Naive thymus-derived CD4-positive, alpha-beta T cell (primary cell): ENCODE results near the gene ANKRD52. TPM values are rescaled to one million over a fixed set of nuclear protein-coding genes. Genes with fewer than 3 reads are reported as not detected.

ENCODE experiments used
- ATAC-seq: fragments of 150-1000 bp; cut with Tn5 transposase; 2 replicates; pipeline ENCODE4 v1.10.0; 2021; ENCODE audit warnings: mild to moderate bottlenecking, moderate library complexity
- CTCF ChIA-PET: fragments of 350-600 bp; sonication (Branson Sonifier 250); formaldehyde crosslinking; loops from one replicate; lab custom pipeline; 2021; ENCODE audit warnings: antibody characterized with exemption; lab: Charles Lee
- POLR2A ChIA-PET: fragments of 350-600 bp; sonication (Branson Sonifier 250); formaldehyde crosslinking; loops from one replicate; lab custom pipeline; 2021; ENCODE audit warnings: antibody characterized with exemption, inconsistent platforms; lab: Charles Lee
- DNase-seq, 9 donors: peaks; one replicate each; pipeline versions ENCODE4 v3.0.0 to v3.0.0-alpha.2; 2020 to 2022; ENCODE audit warnings: mixed read lengths in 1 of 9
- H3K27ac ChIP-seq: one replicate; pipeline ENCODE4 v1.7.0; 2013; ENCODE audit warnings: mild to moderate bottlenecking, low read depth, low read length, moderate library complexity
- H3K27me3 ChIP-seq, 2 donors: one replicate each; pipeline ENCODE4 v1.7.0; 2013; ENCODE audit warnings: low read length in 2 of 2, mild to moderate bottlenecking in 2 of 2, moderate library complexity in 2 of 2; ENCODE audit not compliant: control insufficient read depth in 2 of 2, insufficient read depth in 2 of 2
- H3K36me3 ChIP-seq, 3 experiments: 1 replicate in 2 of 3; 2 replicates in 1 of 3; pipeline ENCODE4 v1.7.0; 2013; ENCODE audit warnings: low read length in 3 of 3, mild to moderate bottlenecking in 3 of 3, moderate library complexity in 1 of 3; ENCODE audit not compliant: insufficient read depth in 3 of 3, control insufficient read depth in 2 of 3
- H3K4me1 ChIP-seq, 2 donors: one replicate each; pipeline ENCODE4 v1.7.0; 2013; ENCODE audit warnings: low read length in 2 of 2, mild to moderate bottlenecking in 2 of 2, moderate library complexity in 1 of 2; ENCODE audit not compliant: control insufficient read depth in 2 of 2, insufficient read depth in 2 of 2
- H3K4me3 ChIP-seq: 2 replicates; pipeline ENCODE4 v1.7.0; 2013; ENCODE audit warnings: mild to moderate bottlenecking, low read length
- H3K9me3 ChIP-seq, 3 experiments: 1 replicate in 2 of 3; 2 replicates in 1 of 3; pipeline ENCODE4 v1.7.0; 2013; ENCODE audit warnings: low read length in 3 of 3; ENCODE audit not compliant: control insufficient read depth in 2 of 3
- H3K27ac Mint-ChIP-seq, 9 donors: one replicate each; pipeline ENCODE4 v1.8.0; 2020 to 2022; ENCODE audit warnings: mixed read lengths in 9 of 9, mild to moderate bottlenecking in 8 of 9, moderate library complexity in 5 of 9, inconsistent platforms in 2 of 9
- H3K27me3 Mint-ChIP-seq, 5 donors: one replicate each; pipeline ENCODE4 v1.8.0; 2021 to 2022; ENCODE audit warnings: mixed read lengths in 5 of 5, mild to moderate bottlenecking in 1 of 5
- H3K36me3 Mint-ChIP-seq, 5 donors: one replicate each; pipeline ENCODE4 v1.8.0; 2020 to 2022; ENCODE audit warnings: mixed read lengths in 5 of 5, mild to moderate bottlenecking in 3 of 5, inconsistent platforms in 1 of 5
- H3K4me1 Mint-ChIP-seq, 7 donors: one replicate each; pipeline ENCODE4 v1.8.0; 2020 to 2022; ENCODE audit warnings: mixed read lengths in 7 of 7, mild to moderate bottlenecking in 3 of 7, inconsistent platforms in 1 of 7
- H3K4me3 Mint-ChIP-seq, 10 donors: one replicate each; pipeline ENCODE4 v1.8.0; 2020 to 2022; ENCODE audit warnings: mild to moderate bottlenecking in 10 of 10, mixed read lengths in 10 of 10, moderate library complexity in 6 of 10, inconsistent platforms in 2 of 10
- H3K9me3 Mint-ChIP-seq, 11 donors: one replicate each; pipeline ENCODE4 v1.8.0; 2020 to 2022; ENCODE audit warnings: mixed read lengths in 11 of 11, mild to moderate bottlenecking in 4 of 11, inconsistent platforms in 1 of 11, moderate library complexity in 1 of 11
- intact Hi-C, 2 donors: fragments of 100-400 bp; cut with micrococcal nuclease; formaldehyde crosslinking; loops; one replicate each; pipeline ENCODE4 v1.15.1; 2023
- polyA plus RNA-seq, 2 donors: library from polyadenylated mRNA; unstranded; fragments of 300-500 nt; fragmentation: Illumina TruSeq; gene quantifications; one replicate each; pipeline ENCODE4 v1.2.3, GENCODE V29; 2021
- total RNA-seq, 6 experiments: library from RNA in 5 of 6; stranded (reverse) in 5 of 6; gene quantifications; 1 replicate in 5 of 6; 2 replicates in 1 of 6; pipeline ENCODE4 v1.2.3 and lab custom pipeline; 2021 to 2026

ANKRD52 gene
- total and polyA plus RNA-seq, 7 experiments from 2014 or later = 5.1 to 64.4 (median 33.7) TPM

- intact Hi-C loops = loop anchor here (1.0 to 5.0 kb wide), 20 partner anchors 18 to 863 kb away; partner anchors contain the start of genes ANKRD52 (in 2 of the 2), STAT2 (in 2 of the 2), COQ10A (in 1 of the 2) and CS (in 1 of the 2)
- peaks cover 0 to 3% (median 0%) of the 10 kb centered on the region in 5 donors for H3K27me3 Mint-ChIP-seq
- H3K4me1 Mint-ChIP-seq = peaks cover 16 to 57% (median 46%) of the 10 kb centered on the region in 7 donors
- H3K27me3 ChIP-seq = no peaks in the 10 kb centered on the region
- ChIA-PET CTCF (no interaction called here), POLR2A (interaction anchor here (0.5 to 0.8 kb wide), 2 partner anchors 25 to 250 kb away, joined by 3 to 4 read pairs; partner anchors contain the start of gene RAB5B)
- peak within 1 kb of the TSS; percentile 77 to 99 (median 87) for H3K4me3 Mint-ChIP-seq
- peaks cover 0 to 9% (median 0%) of the 10 kb centered on the region in 5 donors for H3K36me3 Mint-ChIP-seq
- H3K27ac Mint-ChIP-seq = peak within 1 kb of the TSS; percentile 78 to 100 (median 91)
- ATAC-seq (peak; percentile 85), DNase-seq (peak; percentile 78 to 97 (median 81))
- no peaks in the 10 kb centered on the region for H3K9me3 Mint-ChIP-seq
- peaks cover 0 to 5% (median 0%) of the 10 kb centered on the region in 3 experiments for H3K36me3 ChIP-seq
- peaks cover 22 to 27% of the 10 kb centered on the region in 2 donors for H3K4me1 ChIP-seq
- no peaks in the 10 kb centered on the region for H3K9me3 ChIP-seq
- peak within 1 kb of the TSS; percentile 98 for H3K27ac ChIP-seq
- peak within 1 kb of the TSS; percentile 82 for H3K4me3 ChIP-seq
Measured at GRCh38 chr12:56224102-56224701, 34.0 kb downstream of the ANKRD52 start, which contains the start of gene NABP2. NABP2 (plus strand) TSS chr12:56224342; CDS start chr12:56224857, 515 bp downstream.

GRCh38 chr12:56223571-56224101, 34.5 kb downstream of the ANKRD52 start:
- ATAC-seq (no peak), DNase-seq (peak in 1 of 9 donors; percentile 10)
- Mint-ChIP-seq H3K4me3 (peak overlapping the region; percentile 77 to 99 (median 87)), H3K27ac (peak overlapping the region; percentile 78 to 100 (median 91)), H3K4me1 (peaks cover 16 to 57% (median 46%) of the 10 kb centered on the region in 7 donors), H3K36me3 (peaks cover 0 to 9% (median 0%) of the 10 kb centered on the region in 5 donors), H3K9me3 (no peaks in the 10 kb centered on the region), H3K27me3 (peaks cover 0 to 3% (median 0%) of the 10 kb centered on the region in 5 donors)
- intact Hi-C loops = loop anchor here (1.0 to 5.0 kb wide), 21 partner anchors 17 to 864 kb away; partner anchors contain the start of genes ANKRD52 (in 2 of the 2), STAT2 (in 2 of the 2), COQ10A (in 1 of the 2) and CS (in 1 of the 2)
- peaks cover 22 to 27% of the 10 kb centered on the region in 2 donors for H3K4me1 ChIP-seq
- no peaks in the 10 kb centered on the region for H3K9me3 ChIP-seq
- H3K27ac ChIP-seq = peak overlapping the region; percentile 98
- H3K4me3 ChIP-seq = peak overlapping the region; percentile 82
- ChIA-PET POLR2A (interaction anchor here (0.5 to 3.8 kb wide), 8 partner anchors 19 to 294 kb away, joined by 3 to 61 read pairs (median 23); partner anchors contain the start of genes CS, ESYT1, RAB5B and RPL41), CTCF (interaction anchor here (0.6 to 3.5 kb wide), 5 partner anchors 17 to 447 kb away, joined by 3 to 38 read pairs (median 5); partner anchors contain the start of genes RPL41 and ZC3H10)
- H3K36me3 ChIP-seq = peaks cover 0 to 5% (median 0%) of the 10 kb centered on the region in 3 experiments
- no peaks in the 10 kb centered on the region for H3K27me3 ChIP-seq

GRCh38 chr12:56222531-56222895, 35.7 kb downstream of the ANKRD52 start:
- intact Hi-C loops = loop anchor here (1.0 to 5.0 kb wide), 7 partner anchors 70 to 865 kb away; partner anchors contain the start of genes CS (in 1 of the 2), MYL6B (in 1 of the 2), NAB2 (in 1 of the 2) and PAN2 (in 1 of the 2)
- H3K4me3 Mint-ChIP-seq = peak overlapping the region; percentile 92 to 100 (median 98)
- ChIA-PET POLR2A (interaction anchor here (0.6 to 3.8 kb wide), 44 partner anchors 9 to 405 kb away, joined by 3 to 61 read pairs (median 6); partner anchors contain the start of genes ANKRD52, CNPY2, COQ10A and CS), CTCF (interaction anchor here (0.6 to 3.5 kb wide), 20 partner anchors 8 to 889 kb away, joined by 3 to 38 read pairs (median 5); partner anchors contain the start of genes ANKRD52, IL23A, RPL41 and SMARCC2)
- peaks cover 0 to 3% (median 0%) of the 10 kb centered on the region in 5 donors for H3K27me3 Mint-ChIP-seq
- DNase-seq = peak in 2 of 9 donors; percentile 7 to 10
- peak overlapping the region; percentile 97 to 100 (median 99) for H3K27ac Mint-ChIP-seq
- H3K4me3 ChIP-seq = peak overlapping the region; percentile 82
- no peaks in the 10 kb centered on the region for H3K9me3 ChIP-seq
- H3K9me3 Mint-ChIP-seq = no peaks in the 10 kb centered on the region
- peaks cover 16 to 57% (median 46%) of the 10 kb centered on the region in 7 donors for H3K4me1 Mint-ChIP-seq
- peaks cover 0 to 9% (median 0%) of the 10 kb centered on the region in 5 donors for H3K36me3 Mint-ChIP-seq
- H3K36me3 ChIP-seq = peaks cover 0 to 5% (median 0%) of the 10 kb centered on the region in 3 experiments
- peaks cover 22 to 27% of the 10 kb centered on the region in 2 donors for H3K4me1 ChIP-seq
- no peaks in the 10 kb centered on the region for H3K27me3 ChIP-seq
- H3K27ac ChIP-seq = peak overlapping the region; percentile 98
- ATAC-seq = no peak

GRCh38 chr12:56221757-56222530, 36.2 kb downstream of the ANKRD52 start, which contains the start of gene RNF41:
RNF41 (minus strand) TSS chr12:56221922; CDS start chr12:56214047, 7,875 bp downstream.
- Mint-ChIP-seq H3K4me3 (peak within 1 kb of the TSS; percentile 92 to 100 (median 98)), H3K27ac (peak within 1 kb of the TSS; percentile 97 to 100 (median 99)), H3K27me3 (peaks cover 0 to 3% (median 0%) of the 10 kb centered on the region in 5 donors), H3K36me3 (peaks cover 0 to 9% (median 0%) of the 10 kb centered on the region in 5 donors), H3K9me3 (no peaks in the 10 kb centered on the region), H3K4me1 (peaks cover 16 to 57% (median 46%) of the 10 kb centered on the region in 7 donors)
- H3K27ac ChIP-seq = peak within 1 kb of the TSS; percentile 98
- intact Hi-C loops = loop anchor here (1.0 to 5.0 kb wide), 10 partner anchors 70 to 865 kb away; partner anchors contain the start of genes CS (in 1 of the 2), MYL6B (in 1 of the 2), NAB2 (in 1 of the 2) and PA2G4 (in 1 of the 2)
- DNase-seq = peak; percentile 85 to 93 (median 92)
- CTCF ChIA-PET = interaction anchor here (0.6 to 3.5 kb wide), 27 partner anchors 9 to 890 kb away, joined by 3 to 38 read pairs (median 4); partner anchors contain the start of genes ANKRD52, CNPY2, IL23A and RPL41
- peaks cover 0 to 5% (median 0%) of the 10 kb centered on the region in 3 experiments for H3K36me3 ChIP-seq
- peaks cover 22 to 27% of the 10 kb centered on the region in 2 donors for H3K4me1 ChIP-seq
- no peaks in the 10 kb centered on the region for H3K27me3 ChIP-seq
- POLR2A ChIA-PET = interaction anchor here (0.6 to 3.8 kb wide), 55 partner anchors 8 to 505 kb away, joined by 3 to 61 read pairs (median 5); partner anchors contain the start of genes ANKRD52, BAZ2A, CNPY2 and COQ10A
- peak within 1 kb of the TSS; percentile 82 for H3K4me3 ChIP-seq
- peak; percentile 90 for ATAC-seq
- no peaks in the 10 kb centered on the region for H3K9me3 ChIP-seq

- DNase-seq (peak in 1 of 9 donors; percentile 11), ATAC-seq (peak; percentile 45)
- Histone ChIP-seq H3K27me3 (no peaks in the 10 kb centered on the region), H3K9me3 (no peaks in the 10 kb centered on the region), H3K27ac (peak overlapping the region; percentile 98), H3K4me3 (peak overlapping the region; percentile 82), H3K4me1 (peaks cover 22 to 27% of the 10 kb centered on the region in 2 donors), H3K36me3 (peaks cover 0 to 9% (median 0%) of the 10 kb centered on the region in 3 experiments)
- intact Hi-C loops = loop anchor here (1.0 to 5.0 kb wide), 6 partner anchors 69 to 866 kb away; partner anchors contain the start of genes MYL6B (in 1 of the 2), NAB2 (in 1 of the 2), PA2G4 (in 1 of the 2) and PAN2 (in 1 of the 2)
- ChIA-PET POLR2A (interaction anchor here (0.5 to 3.8 kb wide), 45 partner anchors 8 to 506 kb away, joined by 3 to 61 read pairs (median 5); partner anchors contain the start of genes ANKRD52, BAZ2A, CNPY2 and COQ10A), CTCF (interaction anchor here (0.6 to 3.5 kb wide), 23 partner anchors 10 to 484 kb away, joined by 3 to 38 read pairs (median 4); partner anchors contain the start of genes ANKRD52, CNPY2, PA2G4 and RPL41)
- peaks cover 0 to 3% (median 0%) of the 10 kb centered on the region in 5 donors for H3K27me3 Mint-ChIP-seq
- H3K4me1 Mint-ChIP-seq = peaks cover 21 to 62% (median 51%) of the 10 kb centered on the region in 7 donors
- peaks cover 0 to 12% (median 0%) of the 10 kb centered on the region in 5 donors for H3K36me3 Mint-ChIP-seq
- H3K27ac Mint-ChIP-seq = peak overlapping the region; percentile 97 to 100 (median 99)
- H3K4me3 Mint-ChIP-seq = peak overlapping the region; percentile 92 to 100 (median 98)
- H3K9me3 Mint-ChIP-seq = no peaks in the 10 kb centered on the region
Measured at GRCh38 chr12:56221232-56221756, 36.9 kb downstream of the ANKRD52 start.
